OCI-LY7 (cell line): ENCODE results near the gene MKS1.

Experiments
- EZH2phosphoT487 ChIP-seq: fragments of 200-600 bp; sonication (generic); IDR thresholded peaks from 2 replicates; pipeline ENCODE4 v1.6.1; 2018; ENCODE audit warnings: low read depth, borderline replicate concordance, mild to moderate bottlenecking, mixed run types, antibody characterized with exemption, low read length, moderate library complexity, mixed read lengths
- TF ChIP-seq, protein P1 (sequence below): fragments of 200-600 bp; sonication (generic); conservative IDR thresholded peaks from 2 replicates; pipeline ENCODE4 v1.5.1; 2014; ENCODE audit warnings: mild to moderate bottlenecking, antibody characterized with exemption, low read length, moderate library complexity, mixed read lengths

DNA sequence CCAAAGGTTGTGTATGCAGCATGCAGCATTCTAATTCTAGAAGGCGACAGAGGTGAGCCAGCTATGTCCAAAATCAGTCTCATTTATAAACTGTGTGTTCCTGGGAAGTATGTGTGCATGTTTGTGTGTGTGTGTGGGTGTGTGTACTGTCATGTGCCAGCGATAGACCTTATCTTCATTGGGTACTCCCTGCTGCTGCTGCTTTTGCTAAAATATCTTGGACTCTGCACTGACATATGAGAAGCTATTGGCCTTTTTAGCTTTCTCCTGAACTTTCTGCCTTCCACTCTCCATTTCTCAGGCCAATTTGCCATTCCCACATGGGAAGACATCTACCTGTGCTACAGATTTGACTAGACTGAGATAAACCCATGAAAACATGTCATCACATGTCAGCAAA, 17.3 kb upstream of the MKS1 start:
- TF ChIP-seq, protein P1, sequence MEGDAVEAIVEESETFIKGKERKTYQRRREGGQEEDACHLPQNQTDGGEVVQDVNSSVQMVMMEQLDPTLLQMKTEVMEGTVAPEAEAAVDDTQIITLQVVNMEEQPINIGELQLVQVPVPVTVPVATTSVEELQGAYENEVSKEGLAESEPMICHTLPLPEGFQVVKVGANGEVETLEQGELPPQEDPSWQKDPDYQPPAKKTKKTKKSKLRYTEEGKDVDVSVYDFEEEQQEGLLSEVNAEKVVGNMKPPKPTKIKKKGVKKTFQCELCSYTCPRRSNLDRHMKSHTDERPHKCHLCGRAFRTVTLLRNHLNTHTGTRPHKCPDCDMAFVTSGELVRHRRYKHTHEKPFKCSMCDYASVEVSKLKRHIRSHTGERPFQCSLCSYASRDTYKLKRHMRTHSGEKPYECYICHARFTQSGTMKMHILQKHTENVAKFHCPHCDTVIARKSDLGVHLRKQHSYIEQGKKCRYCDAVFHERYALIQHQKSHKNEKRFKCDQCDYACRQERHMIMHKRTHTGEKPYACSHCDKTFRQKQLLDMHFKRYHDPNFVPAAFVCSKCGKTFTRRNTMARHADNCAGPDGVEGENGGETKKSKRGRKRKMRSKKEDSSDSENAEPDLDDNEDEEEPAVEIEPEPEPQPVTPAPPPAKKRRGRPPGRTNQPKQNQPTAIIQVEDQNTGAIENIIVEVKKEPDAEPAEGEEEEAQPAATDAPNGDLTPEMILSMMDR = no peak
- TF ChIP-seq EZH2phosphoT487 = no peak
